K562 (cell line): ENCODE results near the gene PTBP3. TPM values are rescaled to one million over a fixed set of nuclear protein-coding genes. Genes with fewer than 3 reads are reported as not detected.
A peak's percentile ranks its signal among the peaks of the same experiment; 100 is the strongest.

Source experiments
- CEBPG ChIP-seq, 3 experiments: fragments of 200-800 bp in 1 of 3; sonication (Bioruptor generic) in 1 of 3; sonication (generic) in 1 of 3; formaldehyde crosslinking in 1 of 3; IDR thresholded peaks in 2 of 3; conservative IDR thresholded peaks in 1 of 3; 2 replicates each; pipeline versions ENCODE4 v1.6.1 to v1.8.0; 2016 to 2022; ENCODE audit warnings: missing compliant biosample characterization in 2 of 3, missing genetic modification characterization in 2 of 3, mild to moderate bottlenecking in 1 of 3, missing genetic modification reagents in 1 of 3
- GATA2 ChIP-seq: sonication (generic); formaldehyde crosslinking; IDR thresholded peaks from 2 replicates; pipeline ENCODE4 v1.4.0; 2020; ENCODE audit warnings: mild to moderate bottlenecking, missing genetic modification reagents
- KHSRP ChIP-seq: fragments of 450-650 bp; IDR thresholded peaks from 2 replicates; pipeline ENCODE4 v1.6.1; 2017
- KLF16 ChIP-seq: IDR thresholded peaks from 2 replicates; pipeline ENCODE4 v1.6.1; 2016; ENCODE audit warnings: antibody characterized with exemption
- MYC ChIP-seq, 2 experiments: fragments of 250-450 bp in 1 of 2; sonication (Bioruptor Pico) in 1 of 2; IDR thresholded peaks; 2 replicates each; pipeline versions ENCODE4 v1.5.1 to v1.6.1; 2012 to 2021; ENCODE audit warnings: low read depth in 2 of 2, borderline replicate concordance in 1 of 2, improper control_type of control experiment in 1 of 2, low read length in 1 of 2, mild to moderate bottlenecking in 1 of 2, moderate library complexity in 1 of 2
- TFAM ChIP-seq: fragments of 250-450 bp; sonication (Bioruptor Pico); conservative IDR thresholded peaks from 2 replicates; pipeline ENCODE4 v1.5.0; 2021; ENCODE audit warnings: mild to moderate bottlenecking, moderate library complexity
- ZNF561 ChIP-seq: fragments of 450-650 bp; formaldehyde crosslinking; conservative IDR thresholded peaks from 2 replicates; pipeline ENCODE4 v1.4.0; 2020; ENCODE audit warnings: mild to moderate bottlenecking, moderate library complexity
- ZNF583 ChIP-seq: fragments of 250-450 bp; sonication (Bioruptor Pico); IDR thresholded peaks from 2 replicates; pipeline ENCODE4 v1.4.0; 2020
- polyA plus RNA-seq, 8 experiments: library from polyadenylated mRNA; depleted of rRNA in 4 of 8; stranded (reverse) in 5 of 8; unstranded in 3 of 8; fragments of >200 nt; fragmentation: Nextera tagmentation in 2 of 8; fragmentation: Illumina TruSeq in 1 of 8; extraction: Ambion mirVana in 2 of 8; extraction: Trizol in 1 of 8; gene quantifications; 2 replicates each; pipeline versions ENCODE4 v1.2.1 to v1.2.3, GENCODE V29; 2011 to 2014; ENCODE audit warnings: inconsistent platforms in 1 of 8, missing spikeins in 1 of 8
- total RNA-seq, 7 experiments: library from RNA; depleted of rRNA in 6 of 7; stranded (reverse); fragments of >200 nt in 6 of 7; fragmentation: Illumina TruSeq in 2 of 7; extraction: Trizol in 2 of 7; gene quantifications; 2 replicates each; pipeline versions ENCODE4 v1.2.1 to v1.2.3, GENCODE V29; 2011 to 2021; ENCODE audit warnings: low replicate concordance in 1 of 7
- TF ChIP-seq, protein P1 (sequence below): fragments of 250-450 bp; sonication (Bioruptor Pico); IDR thresholded peaks from 2 replicates; pipeline ENCODE4 v1.6.1; 2021; ENCODE audit warnings: mild to moderate bottlenecking
- TF ChIP-seq, protein P2 (sequence below): fragments of 250-450 bp; sonication (Bioruptor Pico); IDR thresholded peaks from 2 replicates; pipeline ENCODE4 v1.8.0; 2022; ENCODE audit warnings: inconsistent platforms
- TF ChIP-seq, protein P3 (sequence below): fragments of 250-450 bp; sonication (Bioruptor Pico); IDR thresholded peaks from 2 replicates; pipeline ENCODE4 v1.5.0; 2020; ENCODE audit warnings: mild to moderate bottlenecking, borderline replicate concordance
- TF ChIP-seq, protein P4 (sequence below): sonication (generic); formaldehyde crosslinking; IDR thresholded peaks from 2 replicates; pipeline ENCODE4 v1.9.0; 2022; ENCODE audit warnings: mild to moderate bottlenecking, missing genetic modification reagents

The PTBP3 gene
- total and polyA plus RNA-seq, 9 of the 15 experiments (the other 6 are each of a cell fraction or from before 2014, with no cell fraction given): 22.4 to 132 (median 68.0) TPM

DNA sequence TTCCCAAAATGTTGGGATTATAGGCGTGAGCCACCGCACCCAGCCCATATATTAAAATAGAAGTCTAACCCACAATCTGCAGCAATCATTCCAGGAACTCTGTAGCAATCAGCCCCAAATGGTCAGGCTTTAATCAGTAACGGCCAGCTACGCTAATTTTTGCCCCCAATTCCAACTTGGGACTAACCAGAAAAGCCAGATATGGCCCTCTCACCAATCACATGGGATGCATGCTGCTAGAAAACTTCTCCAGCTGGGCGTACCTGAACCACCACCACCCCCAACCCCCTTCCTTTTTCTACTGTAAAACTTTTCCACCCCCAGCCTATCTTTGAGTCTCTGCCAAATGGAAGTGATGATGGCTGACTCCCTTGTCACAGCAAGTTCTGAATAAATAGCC lies 162.5 kb downstream of the PTBP3 start (continued):
- TF ChIP-seq TFAM (CRISPR knock-in tag) (no peak), GATA2 (CRISPR knock-in tag) (peak; percentile 59; the same call in 1 of the 2 replicates), ZNF583 (CRISPR knock-in tag) (no peak), KHSRP (no peak), ZNF561 (no peak), CEBPG (CRISPR knock-in tag; IDR thresholded peaks at IDR 0.05) (peak; percentile 43; the same call in 1 of the 2 replicates), CEBPG (tag; conservative IDR thresholded peaks at IDR 0.05 in 1 of 2, IDR thresholded peaks at IDR 0.05 in 1 of 2) (peak in 1 of 2 experiments; percentile 50; a peak in 1 of 4 replicates), KLF16 (peak; percentile 75), MYC (IDR thresholded peaks at IDR 0.05; ENCODE audit: low read depth, low read length) (peak; percentile 34; the same call in 1 of the 2 replicates), MYC (CRISPR knock-in tag; IDR thresholded peaks at IDR 0.05; ENCODE audit: borderline replicate concordance, low read depth) (no peak)
- TF ChIP-seq, protein P1, sequence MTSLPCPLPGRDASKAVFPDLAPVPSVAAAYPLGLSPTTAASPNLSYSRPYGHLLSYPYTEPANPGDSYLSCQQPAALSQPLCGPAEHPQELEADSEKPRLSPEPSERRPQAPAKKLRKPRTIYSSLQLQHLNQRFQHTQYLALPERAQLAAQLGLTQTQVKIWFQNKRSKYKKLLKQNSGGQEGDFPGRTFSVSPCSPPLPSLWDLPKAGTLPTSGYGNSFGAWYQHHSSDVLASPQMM (CRISPR knock-in tag): no peak
- TF ChIP-seq, protein P2, sequence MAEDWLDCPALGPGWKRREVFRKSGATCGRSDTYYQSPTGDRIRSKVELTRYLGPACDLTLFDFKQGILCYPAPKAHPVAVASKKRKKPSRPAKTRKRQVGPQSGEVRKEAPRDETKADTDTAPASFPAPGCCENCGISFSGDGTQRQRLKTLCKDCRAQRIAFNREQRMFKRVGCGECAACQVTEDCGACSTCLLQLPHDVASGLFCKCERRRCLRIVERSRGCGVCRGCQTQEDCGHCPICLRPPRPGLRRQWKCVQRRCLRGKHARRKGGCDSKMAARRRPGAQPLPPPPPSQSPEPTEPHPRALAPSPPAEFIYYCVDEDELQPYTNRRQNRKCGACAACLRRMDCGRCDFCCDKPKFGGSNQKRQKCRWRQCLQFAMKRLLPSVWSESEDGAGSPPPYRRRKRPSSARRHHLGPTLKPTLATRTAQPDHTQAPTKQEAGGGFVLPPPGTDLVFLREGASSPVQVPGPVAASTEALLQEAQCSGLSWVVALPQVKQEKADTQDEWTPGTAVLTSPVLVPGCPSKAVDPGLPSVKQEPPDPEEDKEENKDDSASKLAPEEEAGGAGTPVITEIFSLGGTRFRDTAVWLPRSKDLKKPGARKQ: no peak
- TF ChIP-seq, protein P3, sequence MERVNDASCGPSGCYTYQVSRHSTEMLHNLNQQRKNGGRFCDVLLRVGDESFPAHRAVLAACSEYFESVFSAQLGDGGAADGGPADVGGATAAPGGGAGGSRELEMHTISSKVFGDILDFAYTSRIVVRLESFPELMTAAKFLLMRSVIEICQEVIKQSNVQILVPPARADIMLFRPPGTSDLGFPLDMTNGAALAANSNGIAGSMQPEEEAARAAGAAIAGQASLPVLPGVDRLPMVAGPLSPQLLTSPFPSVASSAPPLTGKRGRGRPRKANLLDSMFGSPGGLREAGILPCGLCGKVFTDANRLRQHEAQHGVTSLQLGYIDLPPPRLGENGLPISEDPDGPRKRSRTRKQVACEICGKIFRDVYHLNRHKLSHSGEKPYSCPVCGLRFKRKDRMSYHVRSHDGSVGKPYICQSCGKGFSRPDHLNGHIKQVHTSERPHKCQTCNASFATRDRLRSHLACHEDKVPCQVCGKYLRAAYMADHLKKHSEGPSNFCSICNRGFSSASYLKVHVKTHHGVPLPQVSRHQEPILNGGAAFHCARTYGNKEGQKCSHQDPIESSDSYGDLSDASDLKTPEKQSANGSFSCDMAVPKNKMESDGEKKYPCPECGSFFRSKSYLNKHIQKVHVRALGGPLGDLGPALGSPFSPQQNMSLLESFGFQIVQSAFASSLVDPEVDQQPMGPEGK (CRISPR knock-in tag): no peak
- TF ChIP-seq, protein P4, sequence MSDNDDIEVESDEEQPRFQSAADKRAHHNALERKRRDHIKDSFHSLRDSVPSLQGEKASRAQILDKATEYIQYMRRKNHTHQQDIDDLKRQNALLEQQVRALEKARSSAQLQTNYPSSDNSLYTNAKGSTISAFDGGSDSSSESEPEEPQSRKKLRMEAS (CRISPR knock-in tag): peak; percentile 59
